HEK293 (cell line): ENCODE results near the gene FGFRL1.

ENCODE experiments used
- CTCF ChIA-PET: fragments of 350-600 bp; formaldehyde crosslinking; extraction: SDS; loops from one replicate; lab custom pipeline; 2021; ENCODE audit warnings: antibody characterized with exemption; lab: Yijun Ruan, JAX
- POLR2A ChIA-PET: fragments of 300-600 bp; formaldehyde crosslinking; extraction: SDS; loops from one replicate; lab custom pipeline; 2020; ENCODE audit warnings: antibody characterized with exemption, inconsistent platforms; lab: Yijun Ruan, JAX
- H3K27ac ChIP-seq: fragments of 200-500 bp; sonication (Bioruptor generic); 2 replicates; pipeline ENCODE4 v1.5.1; 2014; ENCODE audit warnings: low read depth, low read length, control low read depth, inconsistent platforms; ENCODE audit errors: extremely low read depth
- H3K36me3 ChIP-seq, 2 experiments: fragments of 200-500 bp in 1 of 2; sonication (Bioruptor generic) in 1 of 2; 1 replicate in 1 of 2; 2 replicates in 1 of 2; pipeline ENCODE4 v1.5.1; 2014 to 2017; ENCODE audit warnings: inconsistent platforms in 2 of 2, low read length in 2 of 2; ENCODE audit not compliant: control insufficient read depth in 2 of 2, insufficient read depth in 1 of 2
- H3K4me1 ChIP-seq: fragments of 200-500 bp; sonication (Bioruptor generic); 2 replicates; pipeline ENCODE4 v1.5.1; 2014; ENCODE audit warnings: mild to moderate bottlenecking, low read length, inconsistent platforms; ENCODE audit not compliant: control insufficient read depth, insufficient read depth
- H3K4me3 ChIP-seq: 2 replicates; pipeline ENCODE4 v1.5.1; 2011; ENCODE audit warnings: low read depth, mild to moderate bottlenecking, control low read depth, low read length, moderate library complexity
- H3K9me3 ChIP-seq: fragments of 200-500 bp; sonication (Bioruptor generic); 2 replicates; pipeline ENCODE4 v1.5.1; 2014; ENCODE audit warnings: low read depth, low read length, inconsistent platforms; ENCODE audit not compliant: control insufficient read depth, insufficient read depth
- GLIS1 ChIP-seq: fragments of 450-650 bp; formaldehyde crosslinking; IDR thresholded peaks from 2 replicates; pipeline ENCODE4 v1.5.1; 2016; ENCODE audit warnings: missing biosample characterization, missing genetic modification characterization
- SALL2 ChIP-seq: fragments of 450-650 bp; formaldehyde crosslinking; IDR thresholded peaks from 2 replicates; pipeline ENCODE4 v1.5.0; 2017; ENCODE audit warnings: missing biosample characterization, mild to moderate bottlenecking, missing genetic modification characterization, borderline replicate concordance
- SCRT1 ChIP-seq: fragments of 450-650 bp; formaldehyde crosslinking; IDR thresholded peaks from 2 replicates; pipeline ENCODE4 v1.5.1; 2016; ENCODE audit warnings: missing biosample characterization, missing genetic modification characterization, borderline replicate concordance
- ZBTB48 ChIP-seq: fragments of 450-650 bp; formaldehyde crosslinking; IDR thresholded peaks from 2 replicates; pipeline ENCODE4 v1.5.1; 2016; ENCODE audit warnings: missing biosample characterization, missing genetic modification characterization
- ZIC2 ChIP-seq: fragments of 450-650 bp; formaldehyde crosslinking; IDR thresholded peaks from 2 replicates; pipeline ENCODE4 v1.5.1; 2016; ENCODE audit warnings: missing biosample characterization, missing genetic modification characterization
- ZNF133 ChIP-seq: fragments of 450-650 bp; formaldehyde crosslinking; IDR thresholded peaks from 2 replicates; pipeline ENCODE4 v1.5.1; 2016; ENCODE audit warnings: missing biosample characterization, missing genetic modification characterization
- ZNF155 ChIP-seq: fragments of 450-650 bp; formaldehyde crosslinking; IDR thresholded peaks from 2 replicates; pipeline ENCODE4 v1.5.1; 2016; ENCODE audit warnings: missing biosample characterization, missing genetic modification characterization
- ZNF302 ChIP-seq: fragments of 450-650 bp; formaldehyde crosslinking; IDR thresholded peaks from 2 replicates; pipeline ENCODE4 v1.5.1; 2016; ENCODE audit warnings: missing biosample characterization, missing genetic modification characterization, low read depth
- ZNF311 ChIP-seq: fragments of 450-650 bp; formaldehyde crosslinking; IDR thresholded peaks from 2 replicates; pipeline ENCODE4 v1.5.1; 2017; ENCODE audit warnings: missing biosample characterization, missing genetic modification characterization, borderline replicate concordance
- ZNF335 ChIP-seq: fragments of 450-650 bp; formaldehyde crosslinking; conservative IDR thresholded peaks from 2 replicates; pipeline ENCODE4 v1.5.1; 2016; ENCODE audit warnings: missing biosample characterization, missing genetic modification characterization
- ZNF362 ChIP-seq: fragments of 450-650 bp; formaldehyde crosslinking; IDR thresholded peaks from 2 replicates; pipeline ENCODE4 v1.5.1; 2016; ENCODE audit warnings: missing biosample characterization, missing genetic modification characterization
- ZNF426 ChIP-seq: fragments of 450-650 bp; formaldehyde crosslinking; IDR thresholded peaks from 2 replicates; pipeline ENCODE4 v1.5.1; 2017; ENCODE audit warnings: missing biosample characterization, missing genetic modification characterization, mild to moderate bottlenecking, inconsistent platforms, moderate library complexity
- ZNF585B ChIP-seq: fragments of 450-650 bp; formaldehyde crosslinking; IDR thresholded peaks from 2 replicates; pipeline ENCODE4 v1.5.1; 2016; ENCODE audit warnings: missing biosample characterization, missing genetic modification characterization
- ZNF596 ChIP-seq: fragments of 450-650 bp; IDR thresholded peaks from 2 replicates; pipeline ENCODE4 v1.5.0; 2018; ENCODE audit warnings: missing biosample characterization, mild to moderate bottlenecking, missing genetic modification characterization, moderate library complexity
- ZNF654 ChIP-seq: fragments of 450-650 bp; formaldehyde crosslinking; IDR thresholded peaks from 2 replicates; pipeline ENCODE4 v1.5.1; 2016; ENCODE audit warnings: low read depth, missing biosample characterization, missing genetic modification characterization
- ZNF670 ChIP-seq: fragments of 450-650 bp; formaldehyde crosslinking; IDR thresholded peaks from 2 replicates; pipeline ENCODE4 v1.5.1; 2016; ENCODE audit warnings: missing biosample characterization, missing genetic modification characterization, low read depth
- TF ChIP-seq, protein P1 (sequence below): fragments of 450-650 bp; formaldehyde crosslinking; IDR thresholded peaks from 2 replicates; pipeline ENCODE4 v1.5.1; 2017; ENCODE audit warnings: missing biosample characterization, mild to moderate bottlenecking, missing genetic modification characterization, moderate library complexity
- TF ChIP-seq, protein P2 (sequence below): fragments of 450-650 bp; formaldehyde crosslinking; IDR thresholded peaks from 2 replicates; pipeline ENCODE4 v1.5.1; 2016; ENCODE audit warnings: missing biosample characterization, missing genetic modification characterization

Gene FGFRL1

GRCh38 chr4:995311-996026 lies 16.0 kb upstream of the FGFRL1 start:
- ChIA-PET CTCF (no interaction called here), POLR2A (no interaction called here)
- H3K4me3 ChIP-seq: no peak overlapping the region
- H3K4me1 ChIP-seq: no peaks in the 10 kb centered on the region; the same call in 1 of the 2 replicates
- H3K9me3 ChIP-seq: no peaks in the 10 kb centered on the region
- H3K36me3 ChIP-seq: no peaks in the 10 kb centered on the region
- TF ChIP-seq ZNF585B (tag by site-specific recombination) (no peak), ZNF362 (tag by site-specific recombination) (no peak), ZNF596 (tag by site-specific recombination) (no peak), ZNF426 (tag by site-specific recombination) (no peak), ZNF155 (no peak), SCRT1 (no peak), ZNF133 (tag by site-specific recombination) (no peak), ZNF311 (no peak), SALL2 (no peak), ZNF302 (tag by site-specific recombination) (no peak)
- no peak overlapping the region for H3K27ac ChIP-seq

DNA sequence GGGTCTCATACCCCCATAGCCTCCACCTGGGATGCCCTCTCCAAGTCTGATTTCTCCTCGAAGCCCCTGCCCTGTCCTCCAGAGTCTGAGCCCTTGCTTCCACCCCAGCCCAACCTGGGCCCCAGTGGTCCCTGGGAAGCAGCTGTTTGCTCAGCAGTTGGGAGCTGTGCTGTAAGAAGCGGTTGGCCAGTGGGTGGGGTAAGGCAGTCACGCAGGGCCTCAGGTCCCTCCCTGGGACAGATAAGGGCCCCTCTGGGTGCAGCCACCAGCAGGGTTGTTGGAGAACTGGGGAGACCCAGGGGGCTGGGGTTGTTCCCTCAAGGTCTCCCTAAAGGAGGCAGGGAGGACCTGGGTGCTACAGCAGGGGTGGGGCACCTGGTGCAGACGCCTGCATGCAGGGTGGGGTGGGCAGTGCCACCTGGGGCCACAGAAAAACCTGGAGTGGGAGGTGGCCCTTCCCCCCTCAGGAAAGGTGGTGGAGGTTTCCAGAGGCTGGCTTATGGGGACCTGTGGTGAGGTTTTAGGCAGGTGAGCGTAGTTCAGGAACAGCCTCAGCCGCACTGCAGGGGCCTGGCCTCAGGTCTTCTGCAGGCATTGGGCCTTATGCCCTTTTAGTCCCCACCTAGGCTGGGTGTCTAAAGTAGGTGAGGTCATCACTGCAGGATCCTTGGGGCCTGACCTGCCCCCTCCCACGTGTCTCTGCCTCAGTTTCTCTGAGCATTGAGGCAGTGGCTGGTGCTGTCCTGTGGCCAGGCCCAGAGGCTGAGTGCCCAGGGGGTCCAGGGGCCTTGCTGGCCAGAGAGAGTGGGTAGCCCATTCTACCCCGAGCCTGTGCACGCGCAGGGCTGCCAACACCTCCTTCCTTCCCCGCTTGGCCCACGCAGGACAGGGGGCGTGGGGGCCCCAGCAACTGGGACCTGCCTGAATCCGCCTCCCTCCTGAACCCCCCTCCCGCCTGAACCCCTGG lies 15.1 kb upstream of the FGFRL1 start:
- Histone ChIP-seq H3K27ac (no peak overlapping the region), H3K4me1 (no peaks in the 10 kb centered on the region; the same call in 1 of the 2 replicates), H3K4me3 (no peak overlapping the region), H3K36me3 (no peaks in the 10 kb centered on the region), H3K9me3 (no peaks in the 10 kb centered on the region)
- POLR2A ChIA-PET: no interaction called here
- TF ChIP-seq ZNF654 (no peak), GLIS1 (tag by site-specific recombination) (peak; percentile 57), ZNF335 (tag by site-specific recombination) (peak; percentile 76), ZBTB48 (tag by site-specific recombination) (0 out of 2 replicates have a peak, but pooled peaks have one; percentile 31), ZIC2 (peak; percentile 78), ZNF670 (tag by site-specific recombination) (no peak)
- TF ChIP-seq, protein P1, sequence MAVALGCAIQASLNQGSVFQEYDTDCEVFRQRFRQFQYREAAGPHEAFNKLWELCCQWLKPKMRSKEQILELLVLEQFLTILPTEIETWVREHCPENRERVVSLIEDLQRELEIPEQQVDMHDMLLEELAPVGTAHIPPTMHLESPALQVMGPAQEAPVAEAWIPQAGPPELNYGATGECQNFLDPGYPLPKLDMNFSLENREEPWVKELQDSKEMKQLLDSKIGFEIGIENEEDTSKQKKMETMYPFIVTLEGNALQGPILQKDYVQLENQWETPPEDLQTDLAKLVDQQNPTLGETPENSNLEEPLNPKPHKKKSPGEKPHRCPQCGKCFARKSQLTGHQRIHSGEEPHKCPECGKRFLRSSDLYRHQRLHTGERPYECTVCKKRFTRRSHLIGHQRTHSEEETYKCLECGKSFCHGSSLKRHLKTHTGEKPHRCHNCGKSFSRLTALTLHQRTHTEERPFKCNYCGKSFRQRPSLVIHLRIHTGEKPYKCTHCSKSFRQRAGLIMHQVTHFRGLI (tag by site-specific recombination): peak; percentile 76
- TF ChIP-seq, protein P2, sequence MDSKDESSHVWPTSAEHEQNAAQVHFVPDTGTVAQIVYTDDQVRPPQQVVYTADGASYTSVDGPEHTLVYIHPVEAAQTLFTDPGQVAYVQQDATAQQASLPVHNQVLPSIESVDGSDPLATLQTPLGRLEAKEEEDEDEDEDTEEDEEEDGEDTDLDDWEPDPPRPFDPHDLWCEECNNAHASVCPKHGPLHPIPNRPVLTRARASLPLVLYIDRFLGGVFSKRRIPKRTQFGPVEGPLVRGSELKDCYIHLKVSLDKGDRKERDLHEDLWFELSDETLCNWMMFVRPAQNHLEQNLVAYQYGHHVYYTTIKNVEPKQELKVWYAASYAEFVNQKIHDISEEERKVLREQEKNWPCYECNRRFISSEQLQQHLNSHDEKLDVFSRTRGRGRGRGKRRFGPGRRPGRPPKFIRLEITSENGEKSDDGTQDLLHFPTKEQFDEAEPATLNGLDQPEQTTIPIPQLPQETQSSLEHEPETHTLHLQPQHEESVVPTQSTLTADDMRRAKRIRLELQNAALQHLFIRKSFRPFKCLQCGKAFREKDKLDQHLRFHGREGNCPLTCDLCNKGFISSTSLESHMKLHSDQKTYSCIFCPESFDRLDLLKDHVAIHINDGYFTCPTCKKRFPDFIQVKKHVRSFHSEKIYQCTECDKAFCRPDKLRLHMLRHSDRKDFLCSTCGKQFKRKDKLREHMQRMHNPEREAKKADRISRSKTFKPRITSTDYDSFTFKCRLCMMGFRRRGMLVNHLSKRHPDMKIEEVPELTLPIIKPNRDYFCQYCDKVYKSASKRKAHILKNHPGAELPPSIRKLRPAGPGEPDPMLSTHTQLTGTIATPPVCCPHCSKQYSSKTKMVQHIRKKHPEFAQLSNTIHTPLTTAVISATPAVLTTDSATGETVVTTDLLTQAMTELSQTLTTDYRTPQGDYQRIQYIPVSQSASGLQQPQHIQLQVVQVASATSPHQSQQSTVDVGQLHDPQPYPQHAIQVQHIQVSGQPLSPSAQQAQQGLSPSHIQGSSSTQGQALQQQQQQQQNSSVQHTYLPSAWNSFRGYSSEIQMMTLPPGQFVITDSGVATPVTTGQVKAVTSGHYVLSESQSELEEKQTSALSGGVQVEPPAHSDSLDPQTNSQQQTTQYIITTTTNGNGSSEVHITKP (tag by site-specific recombination): peak; percentile 55
- CTCF ChIA-PET: no interaction called here
